Measurements from ENCODE around the gene AHSG.

- TF ChIP-seq POLR2A (IDR thresholded peaks at IDR 0.05; ENCODE audit: low read length) (no peak), GATA1 (IDR thresholded peaks at IDR 0.05; ENCODE audit: low read depth, low read length) (no peak)
Observed at GRCh38 chr3:186564586-186564985, 48.3 kb upstream of the AHSG start.
